ENCODE results near the gene LRRTM4.
A peak's percentile ranks its signal among the peaks of the same experiment; 100 is the strongest.

LRRTM4 gene

DNA sequence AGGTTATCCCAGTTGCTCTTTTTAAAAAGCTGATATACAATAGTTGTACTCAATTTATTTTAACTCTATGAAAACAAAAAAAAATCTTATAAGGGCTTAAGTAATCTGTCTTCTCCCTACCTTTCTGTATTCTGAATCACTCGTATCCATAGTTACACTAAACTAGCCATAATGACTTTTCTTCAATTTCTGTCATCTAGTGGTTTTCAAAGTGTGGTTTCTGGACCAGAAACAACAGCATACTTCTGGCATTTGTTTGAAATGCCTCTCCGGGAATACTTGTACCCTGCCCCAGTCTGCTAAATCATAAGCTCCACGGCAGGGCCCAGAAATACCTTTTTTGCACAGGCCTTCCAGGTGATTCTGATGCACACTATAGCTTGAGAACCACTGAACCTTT, 253.6 kb downstream of the LRRTM4 start:
- H3K4me3 ChIP-seq (replicated peaks; ENCODE audit: low read depth, low read length): no peak overlapping the region
- TF ChIP-seq, protein P1, sequence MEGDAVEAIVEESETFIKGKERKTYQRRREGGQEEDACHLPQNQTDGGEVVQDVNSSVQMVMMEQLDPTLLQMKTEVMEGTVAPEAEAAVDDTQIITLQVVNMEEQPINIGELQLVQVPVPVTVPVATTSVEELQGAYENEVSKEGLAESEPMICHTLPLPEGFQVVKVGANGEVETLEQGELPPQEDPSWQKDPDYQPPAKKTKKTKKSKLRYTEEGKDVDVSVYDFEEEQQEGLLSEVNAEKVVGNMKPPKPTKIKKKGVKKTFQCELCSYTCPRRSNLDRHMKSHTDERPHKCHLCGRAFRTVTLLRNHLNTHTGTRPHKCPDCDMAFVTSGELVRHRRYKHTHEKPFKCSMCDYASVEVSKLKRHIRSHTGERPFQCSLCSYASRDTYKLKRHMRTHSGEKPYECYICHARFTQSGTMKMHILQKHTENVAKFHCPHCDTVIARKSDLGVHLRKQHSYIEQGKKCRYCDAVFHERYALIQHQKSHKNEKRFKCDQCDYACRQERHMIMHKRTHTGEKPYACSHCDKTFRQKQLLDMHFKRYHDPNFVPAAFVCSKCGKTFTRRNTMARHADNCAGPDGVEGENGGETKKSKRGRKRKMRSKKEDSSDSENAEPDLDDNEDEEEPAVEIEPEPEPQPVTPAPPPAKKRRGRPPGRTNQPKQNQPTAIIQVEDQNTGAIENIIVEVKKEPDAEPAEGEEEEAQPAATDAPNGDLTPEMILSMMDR (IDR thresholded peaks at IDR 0.05; ENCODE audit: low read length, missing control alignments): no peak
- no peak for DNase-seq (ENCODE audit: low read depth)

DNA sequence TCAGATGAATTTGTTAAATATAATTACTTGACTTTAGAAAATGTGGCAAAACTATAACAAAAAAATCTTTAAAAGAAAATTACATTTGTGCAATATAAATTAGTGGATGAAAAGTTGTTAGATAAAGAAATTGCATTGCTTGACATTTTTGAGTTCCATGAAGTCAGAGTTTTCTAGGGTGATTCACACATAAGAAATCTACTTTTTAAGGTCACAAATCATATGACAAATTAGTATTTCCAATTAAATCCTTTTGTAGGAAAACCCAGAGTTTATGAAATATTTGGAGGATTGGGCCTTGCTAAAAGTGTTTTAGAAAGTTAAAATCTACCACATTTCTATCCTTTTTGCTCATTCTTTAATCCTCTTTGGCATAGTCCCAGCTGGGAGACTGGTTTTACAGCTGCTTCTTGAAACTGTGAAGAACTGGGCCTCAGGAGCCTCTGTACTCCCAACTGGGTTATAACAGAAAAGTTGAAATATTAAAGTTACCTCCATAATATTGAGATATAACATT, 289.2 kb downstream of the LRRTM4 start:
- TF ChIP-seq, protein P1 (IDR thresholded peaks at IDR 0.05; ENCODE audit: low read length, missing control alignments): no peak
- DNase-seq (ENCODE audit: low read depth): no peak
- H3K4me3 ChIP-seq (replicated peaks; ENCODE audit: low read depth, low read length): no peak overlapping the region

DNA sequence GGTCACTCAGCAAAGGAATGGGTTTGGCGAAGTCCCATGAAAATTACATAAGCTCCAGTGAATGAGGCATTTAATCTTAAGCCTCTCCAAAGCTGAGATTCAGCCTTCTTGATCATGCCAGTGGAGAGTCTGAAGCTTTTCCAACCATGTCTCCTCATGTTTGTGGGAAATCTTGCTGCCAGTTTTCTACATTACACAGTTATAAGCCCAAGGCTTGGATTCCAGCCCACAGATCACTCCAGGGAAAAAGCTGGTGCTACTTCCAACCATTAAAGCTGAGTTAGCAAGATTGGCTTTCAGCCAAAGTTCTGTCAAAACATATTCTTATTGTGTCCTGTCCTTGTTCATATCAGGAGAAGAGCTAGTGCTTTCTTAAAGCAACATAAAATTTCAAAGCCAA, 293.8 kb downstream of the LRRTM4 start:
- TF ChIP-seq, protein P1 (IDR thresholded peaks at IDR 0.05; ENCODE audit: low read length, missing control alignments): no peak
- peak; percentile 3 for DNase-seq (ENCODE audit: low read depth)
- no peak overlapping the region for H3K4me3 ChIP-seq (replicated peaks; ENCODE audit: low read depth, low read length)

DNA sequence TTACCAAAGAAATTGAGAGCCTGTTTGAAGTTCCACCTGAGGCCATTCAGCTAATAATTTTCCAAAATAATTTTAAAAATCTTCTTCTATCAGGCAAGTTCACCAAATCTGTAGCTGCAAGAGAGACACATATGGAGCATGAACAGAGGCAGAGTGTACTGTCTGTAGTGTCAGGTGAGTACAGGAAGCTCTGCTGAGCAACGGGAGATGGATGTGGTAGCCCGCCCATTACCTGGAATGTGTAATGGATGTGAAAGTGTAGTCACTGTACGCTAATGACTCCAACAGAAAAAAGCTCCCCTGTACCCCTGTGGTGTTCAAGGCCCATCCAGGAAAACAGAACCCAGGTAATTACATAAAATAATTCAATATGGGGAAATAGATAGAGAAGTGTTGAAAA, 311.5 kb downstream of the LRRTM4 start:
- no peak overlapping the region for H3K4me3 ChIP-seq (replicated peaks; ENCODE audit: low read depth, low read length)
- no peak for DNase-seq (ENCODE audit: low read depth)
- TF ChIP-seq, protein P1 (IDR thresholded peaks at IDR 0.05; ENCODE audit: low read length, missing control alignments): no peak

DNA sequence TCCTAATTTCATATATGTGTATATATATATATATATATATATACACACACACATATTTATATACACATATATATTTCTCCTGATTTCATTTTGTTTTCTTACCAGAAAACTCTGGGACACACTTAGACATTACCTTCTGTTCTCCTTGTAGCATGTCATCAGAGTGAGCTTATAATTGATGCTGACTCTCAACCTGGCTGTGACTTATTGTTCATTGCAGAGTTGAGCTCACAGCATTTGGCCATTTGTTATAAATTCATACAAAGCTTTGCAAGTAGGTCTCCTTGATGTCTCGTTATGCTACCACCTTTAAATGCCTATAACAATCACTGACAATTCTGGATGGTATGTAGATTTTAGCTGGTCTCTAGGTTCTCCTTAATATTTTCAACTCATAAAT, 314.8 kb downstream of the LRRTM4 start:
- no peak for DNase-seq (ENCODE audit: low read depth)
- H3K4me3 ChIP-seq (replicated peaks; ENCODE audit: low read depth, low read length): no peak overlapping the region
- TF ChIP-seq, protein P1 (IDR thresholded peaks at IDR 0.05; ENCODE audit: low read length, missing control alignments): no peak

DNA sequence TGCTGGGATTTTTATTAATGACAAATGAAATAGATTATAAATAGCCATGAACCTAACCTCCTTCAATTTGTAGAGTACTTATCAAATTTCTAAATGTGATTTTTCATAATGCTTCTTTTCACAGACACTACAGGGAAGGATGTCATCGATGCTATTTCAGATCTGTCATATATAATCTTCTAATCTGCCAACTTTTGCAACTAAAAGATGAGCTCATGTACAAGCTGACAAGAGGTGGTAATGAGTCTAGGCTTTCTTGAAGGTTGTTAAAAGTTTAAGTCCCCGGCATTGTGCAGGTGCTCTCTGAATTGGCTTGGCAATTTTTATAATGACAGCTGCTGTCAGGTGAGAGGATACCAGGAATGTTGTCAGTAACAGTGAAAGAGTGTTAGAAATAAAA, 320.4 kb downstream of the LRRTM4 start:
- TF ChIP-seq, protein P1 (IDR thresholded peaks at IDR 0.05; ENCODE audit: low read length, missing control alignments): no peak
- no peak for DNase-seq (ENCODE audit: low read depth)
- no peak overlapping the region for H3K4me3 ChIP-seq (replicated peaks; ENCODE audit: low read depth, low read length)

DNA sequence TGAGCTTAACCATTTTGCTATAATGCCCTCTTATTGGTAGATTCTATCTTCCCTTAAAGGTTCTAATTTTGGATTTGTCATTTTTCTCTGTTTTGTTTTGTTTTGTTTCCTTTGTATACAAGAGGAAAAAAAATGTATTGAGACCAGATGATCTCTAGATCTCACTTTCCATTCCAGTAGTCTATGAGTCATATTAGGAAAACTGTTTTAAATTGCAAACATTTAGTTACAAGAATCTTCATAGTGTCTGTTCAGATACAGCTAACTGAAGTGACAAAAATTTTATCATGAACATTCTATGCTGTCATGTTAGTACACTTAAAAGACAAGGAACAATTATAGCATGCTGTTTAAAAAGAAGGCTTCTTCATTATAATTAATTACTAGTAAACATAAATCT, 322.8 kb downstream of the LRRTM4 start:
- no peak for DNase-seq (ENCODE audit: low read depth)
- TF ChIP-seq, protein P1 (IDR thresholded peaks at IDR 0.05; ENCODE audit: low read length, missing control alignments): no peak
- no peak overlapping the region for H3K4me3 ChIP-seq (replicated peaks; ENCODE audit: low read depth, low read length)
